Subcutaneous adipose tissue (tissue), 4 donors: Measurements from ENCODE around the gene TMEM106A. TPM values are rescaled to one million over a fixed set of nuclear protein-coding genes. Genes with fewer than 3 reads are reported as not detected.

ENCODE experiments used
- small RNA-seq: library from RNA; depleted of rRNA; stranded (forward); fragments of <200 nt; gene quantifications from one replicate; pipeline ENCODE3, GENCODE V24; 2016
- total RNA-seq, 4 donors: library from RNA; depleted of rRNA; stranded (reverse); fragments of >200 nt; gene quantifications; one replicate each; pipeline ENCODE4 v1.1.0, GENCODE V29; 2016

The TMEM106A gene
- total RNA-seq, 4 donors from 2014 or later = 12.6 to 19.6 (median 14.8) TPM

Small RNAs within 50 kb of the gene (small RNA-seq; reads per million reads assigned to genes)
- gene AC060780.2 (not detected), gene AC060780.3 (not detected), gene RF00004 (not detected), gene RNU2-1 (not detected)

Other genes starting within 250 kb of the TMEM106A start
- gene AARSD1, start 247.4 kb upstream of the TMEM106A start, total RNA-seq = 10 to 100 TPM; 18.4 to 38.2 (median 22.1) TPM
- gene PTGES3L, start 231.8 kb upstream of the TMEM106A start, total RNA-seq = not detected
- 10 to 100 TPM in 3 of 4 donors, 1 to 10 TPM in 1; 7.2 to 12.1 (median 10.5) TPM for gene RUNDC1, start 231.3 kb upstream of the TMEM106A start, total RNA-seq
- 1,000 to 10,000 TPM in 3 of 4 donors, 100 to 1,000 TPM in 1; 912 to 2,032 (median 1,085) TPM for gene RPL27, start 213.5 kb upstream of the TMEM106A start, total RNA-seq
- gene IFI35, start 205.1 kb upstream of the TMEM106A start, total RNA-seq = 10 to 100 TPM; 20.7 to 44.1 (median 24.8) TPM
- gene VAT1, start 189.5 kb upstream of the TMEM106A start, total RNA-seq = 100 to 1,000 TPM; 134 to 420 (median 367) TPM
- under 1 TPM; 0.17 to 0.49 (median 0.30) TPM for gene RND2, start 186.6 kb upstream of the TMEM106A start, total RNA-seq
- 10 to 100 TPM in 1 of 4 donors, 1 to 10 TPM in 3; 2.4 to 10.9 (median 5.5) TPM for gene BRCA1, start 86.5 kb upstream of the TMEM106A start, total RNA-seq
- gene NBR1, start 40.7 kb upstream of the TMEM106A start, total RNA-seq = 10 to 100 TPM; 66.4 to 92.0 (median 86.2) TPM
- gene CCDC200, start 16.7 kb downstream of the TMEM106A start, total RNA-seq = not detected
- not detected for gene RNU2-1, start 22.1 kb downstream of the TMEM106A start, total RNA-seq
- gene ARL4D, start 187.1 kb downstream of the TMEM106A start, total RNA-seq = 10 to 100 TPM in 2 of 4 donors, 1 to 10 TPM in 2; 6.1 to 23.5 (median 9.9) TPM